GM18520 (cell line): Measurements from ENCODE around the gene SGPL1.
"Not testable (repeated sequence)": the region's sequence is repeated elsewhere in the genome, so short reads cannot be mapped to it uniquely, and the experiment has no call there.

Source experiments
- ATAC-seq: cut with Tn5 transposase; IDR thresholded peaks from one replicate; pipeline ENCODE4 v1.9.1; 2021; ENCODE audit not compliant: unreplicated experiment

Gene SGPL1

GRCh38 chr10:70815504-70816219 lies at the start of gene SGPL1:
SGPL1 (plus strand) TSS chr10:70815948; CDS start chr10:70816854, 906 bp downstream.
- ATAC-seq = peak; percentile 87

- not testable (repeated sequence) for ATAC-seq
Measured at GRCh38 chr10:70768026-70768685, 47.6 kb upstream of the SGPL1 start.

- no peak for ATAC-seq
Measured at GRCh38 chr10:70769121-70769520, 46.6 kb upstream of the SGPL1 start.

GRCh38 chr10:70770001-70770400 lies 45.7 kb upstream of the SGPL1 start:
- ATAC-seq = no peak

GRCh38 chr10:70770516-70770915 lies 45.2 kb upstream of the SGPL1 start:
- ATAC-seq = not testable (repeated sequence)

- no peak for ATAC-seq
Measured at GRCh38 chr10:70771311-70772194, 44.2 kb upstream of the SGPL1 start.

GRCh38 chr10:70772627-70773026 lies 43.1 kb upstream of the SGPL1 start:
- ATAC-seq = no peak

- ATAC-seq = no peak
Measured at GRCh38 chr10:70773461-70773860, 42.3 kb upstream of the SGPL1 start.

- no peak for ATAC-seq
Measured at GRCh38 chr10:70773965-70774809, 41.6 kb upstream of the SGPL1 start.

GRCh38 chr10:70774810-70775678 lies 40.7 kb upstream of the SGPL1 start:
- ATAC-seq = no peak

GRCh38 chr10:70775679-70776454 lies 39.9 kb upstream of the SGPL1 start:
- no peak for ATAC-seq

GRCh38 chr10:70776455-70777005 lies 39.2 kb upstream of the SGPL1 start:
- ATAC-seq = no peak

- no peak for ATAC-seq
Measured at GRCh38 chr10:70777063-70777875, 38.5 kb upstream of the SGPL1 start.

GRCh38 chr10:70778267-70778924 lies 37.4 kb upstream of the SGPL1 start:
- ATAC-seq = no peak

- ATAC-seq = no peak
Measured at GRCh38 chr10:70779088-70779487, 36.7 kb upstream of the SGPL1 start.

GRCh38 chr10:70779511-70780369 lies 36.0 kb upstream of the SGPL1 start:
- no peak for ATAC-seq
